GM23338 (cell line): ENCODE data around the gene BROX. TPM values are rescaled to one million over a fixed set of nuclear protein-coding genes. Genes with fewer than 3 reads are reported as not detected.

Experiments used
- ATAC-seq: fragments of 200-7000 bp; cut with Tn5 transposase; 3 replicates; pipeline ENCODE4 v1.9.1; 2020
- DNase-seq: peaks from one replicate; pipeline ENCODE4 v3.0.0-alpha.2; 2015; ENCODE audit warnings: low spot score
- H2AFZ ChIP-seq: fragments of 200-600 bp; sonication (generic); 2 replicates; pipeline ENCODE4 v1.8.0; 2016; ENCODE audit warnings: antibody characterized with exemption, mild to moderate bottlenecking, moderate library complexity
- H3F3A ChIP-seq: fragments of 200-600 bp; sonication (generic); replicated peaks from 2 replicates; pipeline ENCODE4 v1.8.0; 2017; ENCODE audit warnings: antibody characterized with exemption, mixed run types, low read depth
- H3K27ac ChIP-seq: fragments of 200-600 bp; sonication (generic); 2 replicates; pipeline ENCODE4 v1.6.1; 2016; ENCODE audit warnings: low read depth
- H3K27me3 ChIP-seq: fragments of 200-600 bp; sonication (generic); 2 replicates; pipeline ENCODE4 v1.8.0; 2016; ENCODE audit warnings: mild to moderate bottlenecking, mixed run types, moderate library complexity; ENCODE audit not compliant: insufficient read depth
- H3K36me3 ChIP-seq: fragments of 200-600 bp; sonication (generic); 2 replicates; pipeline ENCODE4 v1.8.0; 2016; ENCODE audit warnings: mild to moderate bottlenecking; ENCODE audit not compliant: insufficient read depth
- H3K4me1 ChIP-seq: fragments of 200-600 bp; sonication (generic); 2 replicates; pipeline ENCODE4 v1.8.0; 2016; ENCODE audit warnings: mild to moderate bottlenecking, moderate library complexity; ENCODE audit not compliant: insufficient read depth
- H3K4me2 ChIP-seq: fragments of 200-600 bp; sonication (generic); 2 replicates; pipeline ENCODE4 v1.7.1; 2017; ENCODE audit warnings: mixed run types
- H3K4me3 ChIP-seq: fragments of 200-600 bp; sonication (generic); 2 replicates; pipeline ENCODE4 v1.6.1; 2016; ENCODE audit warnings: mixed run types
- H3K79me2 ChIP-seq: fragments of 200-600 bp; sonication (generic); replicated peaks from 2 replicates; pipeline ENCODE4 v1.8.0; 2017; ENCODE audit warnings: mild to moderate bottlenecking; ENCODE audit not compliant: insufficient read depth
- H3K9me2 ChIP-seq: fragments of 200-600 bp; sonication (generic); 2 replicates; pipeline ENCODE4 v1.8.0; 2017; ENCODE audit not compliant: insufficient read depth
- H4K20me1 ChIP-seq: fragments of 200-600 bp; sonication (generic); replicated peaks from 2 replicates; pipeline ENCODE4 v1.8.0; 2017; ENCODE audit warnings: mild to moderate bottlenecking; ENCODE audit not compliant: insufficient read depth
- H3K27ac Mint-ChIP-seq: 2 replicates; pipeline ENCODE4 v1.8.0; 2020; ENCODE audit warnings: inconsistent platforms, mild to moderate bottlenecking, moderate library complexity, mixed read lengths
- H3K27me3 Mint-ChIP-seq: 3 replicates; pipeline ENCODE4 v1.8.0; 2022; ENCODE audit warnings: low read depth, mild to moderate bottlenecking, moderate library complexity, mixed read lengths, inconsistent platforms; ENCODE audit not compliant: insufficient read depth, poor library complexity
- H3K36me3 Mint-ChIP-seq: 3 replicates; pipeline ENCODE4 v1.8.0; 2021; ENCODE audit warnings: low read depth, mild to moderate bottlenecking, inconsistent platforms, moderate library complexity, mixed read lengths
- H3K4me1 Mint-ChIP-seq: 3 replicates; pipeline ENCODE4 v1.8.0; 2020; ENCODE audit warnings: mild to moderate bottlenecking, inconsistent platforms, mixed read lengths
- H3K4me3 Mint-ChIP-seq: 3 replicates; pipeline ENCODE4 v1.8.0; 2021; ENCODE audit warnings: moderate library complexity, mild to moderate bottlenecking, inconsistent platforms, mixed read lengths
- H3K9me3 Mint-ChIP-seq: 3 replicates; pipeline ENCODE4 v1.8.0; 2020; ENCODE audit warnings: moderate library complexity, mild to moderate bottlenecking, inconsistent platforms, mixed read lengths
- CREB1 ChIP-seq: fragments of 250-450 bp; sonication (Bioruptor Pico); IDR thresholded peaks from 2 replicates; pipeline ENCODE4 v1.5.0; 2020; ENCODE audit warnings: low read depth, mild to moderate bottlenecking, moderate library complexity
- EZH2 ChIP-seq: fragments of 200-600 bp; sonication (generic); IDR thresholded peaks from one replicate; pipeline ENCODE4 v1.8.0; 2017; ENCODE audit warnings: antibody characterized with exemption, mild to moderate bottlenecking, low read depth; ENCODE audit not compliant: unreplicated experiment
- EZH2phosphoT487 ChIP-seq: fragments of 200-600 bp; sonication (generic); IDR thresholded peaks from one replicate; pipeline ENCODE4 v1.8.1; 2018; ENCODE audit warnings: antibody characterized with exemption; ENCODE audit not compliant: unreplicated experiment
- JUNB ChIP-seq: IDR thresholded peaks from one replicate; pipeline ENCODE4 v1.6.1; 2016; ENCODE audit warnings: antibody characterized with exemption; ENCODE audit not compliant: unreplicated experiment
- POLR2AphosphoS5 ChIP-seq: IDR thresholded peaks from 2 replicates; pipeline ENCODE4 v1.6.1; 2016; ENCODE audit warnings: antibody characterized with exemption, low read depth
- STAT1 ChIP-seq: IDR thresholded peaks from one replicate; pipeline ENCODE4 v1.6.1; 2016; ENCODE audit warnings: antibody characterized with exemption; ENCODE audit not compliant: unreplicated experiment
- ZNF114 ChIP-seq: fragments of 250-450 bp; sonication (Bioruptor Pico); IDR thresholded peaks from 2 replicates; pipeline ENCODE4 v1.5.0; 2020; ENCODE audit warnings: mild to moderate bottlenecking, moderate library complexity
- ZNF331 ChIP-seq: fragments of 250-450 bp; sonication (Bioruptor Pico); IDR thresholded peaks from 2 replicates; pipeline ENCODE4 v1.5.0; 2020; ENCODE audit warnings: low read depth, mild to moderate bottlenecking, moderate library complexity
- polyA plus RNA-seq: library from polyadenylated mRNA; unstranded; fragments of >200 nt; fragmentation: Nextera tagmentation; extraction: Ambion mirVana; gene quantifications from 2 replicates; pipeline ENCODE4 v1.2.1, GENCODE V29; 2016
- total RNA-seq: library from RNA; depleted of rRNA; stranded (reverse); fragments of >200 nt; shearing (Covaris generic); gene quantifications from 2 replicates; pipeline ENCODE4 v1.2.3, GENCODE V29; 2014
- TF ChIP-seq, protein P1 (sequence below): fragments of 250-450 bp; sonication (Bioruptor Pico); IDR thresholded peaks from 2 replicates; pipeline ENCODE4 v1.5.0; 2020; ENCODE audit warnings: mild to moderate bottlenecking, moderate library complexity
- TF ChIP-seq, protein P2 (sequence below): IDR thresholded peaks from one replicate; pipeline ENCODE4 v1.6.1; 2018; ENCODE audit warnings: antibody characterized with exemption; ENCODE audit not compliant: unreplicated experiment
- TF ChIP-seq, protein P3 (sequence below), 2 experiments: fragments of 200-600 bp in 1 of 2; sonication (generic) in 1 of 2; conservative IDR thresholded peaks; 2 replicates each; pipeline versions ENCODE4 v1.5.1 to v1.6.1; 2016 to 2017; ENCODE audit warnings: antibody characterized with exemption in 2 of 2, low read depth in 2 of 2, mild to moderate bottlenecking in 2 of 2, moderate library complexity in 1 of 2

The BROX gene
- total and polyA plus RNA-seq, 2 experiments from 2014 or later = 26.5 to 32.3 TPM

DNA sequence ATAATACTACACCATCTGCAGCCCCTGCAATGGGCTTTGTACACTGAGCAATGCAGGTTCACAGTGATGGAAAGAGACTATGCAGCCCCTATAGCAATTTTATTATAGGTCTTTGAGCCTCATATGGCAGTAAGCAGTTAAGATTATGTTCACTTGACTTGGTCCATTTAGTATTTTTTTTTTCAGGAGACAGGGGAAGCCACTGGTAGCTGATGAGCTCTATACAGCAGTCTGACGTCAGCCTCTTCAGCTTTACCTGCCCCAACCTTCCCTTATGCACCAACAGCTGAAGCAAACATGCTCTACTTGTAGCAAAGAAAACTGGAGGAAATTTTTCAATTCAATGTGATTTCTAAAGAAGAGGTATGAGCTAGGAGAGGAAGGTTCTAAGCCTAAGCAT is 32.3 kb upstream of the BROX start:
- Mint-ChIP-seq H3K4me1 (no peaks in the 10 kb centered on the region), H3K27me3 (no peaks in the 10 kb centered on the region), H3K4me3 (no peak overlapping the region), H3K9me3 (no peaks in the 10 kb centered on the region), H3K36me3 (peaks cover 9% of the 10 kb centered on the region; the same call in 2 of the 3 replicates), H3K27ac (no peak overlapping the region)
- H3K36me3 ChIP-seq = peaks cover 13% of the 10 kb centered on the region; the same call in 1 of the 2 replicates
- no peak for ATAC-seq
- no peaks in the 10 kb centered on the region for H3K27me3 ChIP-seq
- H3K4me3 ChIP-seq = no peak overlapping the region
- TF ChIP-seq, protein P1, sequence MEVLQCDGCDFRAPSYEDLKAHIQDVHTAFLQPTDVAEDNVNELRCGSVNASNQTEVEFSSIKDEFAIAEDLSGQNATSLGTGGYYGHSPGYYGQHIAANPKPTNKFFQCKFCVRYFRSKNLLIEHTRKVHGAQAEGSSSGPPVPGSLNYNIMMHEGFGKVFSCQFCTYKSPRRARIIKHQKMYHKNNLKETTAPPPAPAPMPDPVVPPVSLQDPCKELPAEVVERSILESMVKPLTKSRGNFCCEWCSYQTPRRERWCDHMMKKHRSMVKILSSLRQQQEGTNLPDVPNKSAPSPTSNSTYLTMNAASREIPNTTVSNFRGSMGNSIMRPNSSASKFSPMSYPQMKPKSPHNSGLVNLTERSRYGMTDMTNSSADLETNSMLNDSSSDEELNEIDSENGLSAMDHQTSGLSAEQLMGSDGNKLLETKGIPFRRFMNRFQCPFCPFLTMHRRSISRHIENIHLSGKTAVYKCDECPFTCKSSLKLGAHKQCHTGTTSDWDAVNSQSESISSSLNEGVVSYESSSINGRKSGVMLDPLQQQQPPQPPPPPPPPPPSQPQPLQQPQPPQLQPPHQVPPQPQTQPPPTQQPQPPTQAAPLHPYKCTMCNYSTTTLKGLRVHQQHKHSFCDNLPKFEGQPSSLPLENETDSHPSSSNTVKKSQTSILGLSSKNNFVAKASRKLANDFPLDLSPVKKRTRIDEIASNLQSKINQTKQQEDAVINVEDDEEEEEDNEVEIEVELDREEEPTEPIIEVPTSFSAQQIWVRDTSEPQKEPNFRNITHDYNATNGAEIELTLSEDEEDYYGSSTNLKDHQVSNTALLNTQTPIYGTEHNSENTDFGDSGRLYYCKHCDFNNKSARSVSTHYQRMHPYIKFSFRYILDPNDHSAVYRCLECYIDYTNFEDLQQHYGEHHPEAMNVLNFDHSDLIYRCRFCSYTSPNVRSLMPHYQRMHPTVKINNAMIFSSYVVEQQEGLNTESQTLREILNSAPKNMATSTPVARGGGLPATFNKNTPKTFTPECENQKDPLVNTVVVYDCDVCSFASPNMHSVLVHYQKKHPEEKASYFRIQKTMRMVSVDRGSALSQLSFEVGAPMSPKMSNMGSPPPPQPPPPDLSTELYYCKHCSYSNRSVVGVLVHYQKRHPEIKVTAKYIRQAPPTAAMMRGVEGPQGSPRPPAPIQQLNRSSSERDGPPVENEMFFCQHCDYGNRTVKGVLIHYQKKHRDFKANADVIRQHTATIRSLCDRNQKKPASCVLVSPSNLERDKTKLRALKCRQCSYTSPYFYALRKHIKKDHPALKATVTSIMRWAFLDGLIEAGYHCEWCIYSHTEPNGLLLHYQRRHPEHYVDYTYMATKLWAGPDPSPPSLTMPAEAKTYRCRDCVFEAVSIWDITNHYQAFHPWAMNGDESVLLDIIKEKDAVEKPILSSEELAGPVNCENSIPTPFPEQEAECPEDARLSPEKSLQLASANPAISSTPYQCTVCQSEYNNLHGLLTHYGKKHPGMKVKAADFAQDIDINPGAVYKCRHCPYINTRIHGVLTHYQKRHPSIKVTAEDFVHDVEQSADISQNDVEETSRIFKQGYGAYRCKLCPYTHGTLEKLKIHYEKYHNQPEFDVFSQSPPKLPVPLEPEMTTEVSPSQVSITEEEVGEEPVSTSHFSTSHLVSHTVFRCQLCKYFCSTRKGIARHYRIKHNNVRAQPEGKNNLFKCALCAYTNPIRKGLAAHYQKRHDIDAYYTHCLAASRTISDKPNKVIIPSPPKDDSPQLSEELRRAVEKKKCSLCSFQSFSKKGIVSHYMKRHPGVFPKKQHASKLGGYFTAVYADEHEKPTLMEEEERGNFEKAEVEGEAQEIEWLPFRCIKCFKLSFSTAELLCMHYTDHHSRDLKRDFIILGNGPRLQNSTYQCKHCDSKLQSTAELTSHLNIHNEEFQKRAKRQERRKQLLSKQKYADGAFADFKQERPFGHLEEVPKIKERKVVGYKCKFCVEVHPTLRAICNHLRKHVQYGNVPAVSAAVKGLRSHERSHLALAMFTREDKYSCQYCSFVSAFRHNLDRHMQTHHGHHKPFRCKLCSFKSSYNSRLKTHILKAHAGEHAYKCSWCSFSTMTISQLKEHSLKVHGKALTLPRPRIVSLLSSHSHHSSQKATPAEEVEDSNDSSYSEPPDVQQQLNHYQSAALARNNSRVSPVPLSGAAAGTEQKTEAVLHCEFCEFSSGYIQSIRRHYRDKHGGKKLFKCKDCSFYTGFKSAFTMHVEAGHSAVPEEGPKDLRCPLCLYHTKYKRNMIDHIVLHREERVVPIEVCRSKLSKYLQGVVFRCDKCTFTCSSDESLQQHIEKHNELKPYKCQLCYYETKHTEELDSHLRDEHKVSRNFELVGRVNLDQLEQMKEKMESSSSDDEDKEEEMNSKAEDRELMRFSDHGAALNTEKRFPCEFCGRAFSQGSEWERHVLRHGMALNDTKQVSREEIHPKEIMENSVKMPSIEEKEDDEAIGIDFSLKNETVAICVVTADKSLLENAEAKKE = no peak
- no peak for TF ChIP-seq ZNF114 (CRISPR knock-in tag)
- no peak for TF ChIP-seq POLR2AphosphoS5
- TF ChIP-seq ZNF331 (CRISPR knock-in tag) = no peak
- TF ChIP-seq STAT1 = no peak
- no peak for TF ChIP-seq EZH2phosphoT487
- no peaks in the 10 kb centered on the region for H3F3A ChIP-seq
- no peak overlapping the region for H3K4me2 ChIP-seq
- H4K20me1 ChIP-seq = no peaks in the 10 kb centered on the region
- no peak for DNase-seq
- no peaks in the 10 kb centered on the region for H3K4me1 ChIP-seq
- H2AFZ ChIP-seq = no peak overlapping the region
- H3K27ac ChIP-seq = no peak overlapping the region
- H3K79me2 ChIP-seq = no peaks in the 10 kb centered on the region
- no peaks in the 10 kb centered on the region for H3K9me2 ChIP-seq

DNA sequence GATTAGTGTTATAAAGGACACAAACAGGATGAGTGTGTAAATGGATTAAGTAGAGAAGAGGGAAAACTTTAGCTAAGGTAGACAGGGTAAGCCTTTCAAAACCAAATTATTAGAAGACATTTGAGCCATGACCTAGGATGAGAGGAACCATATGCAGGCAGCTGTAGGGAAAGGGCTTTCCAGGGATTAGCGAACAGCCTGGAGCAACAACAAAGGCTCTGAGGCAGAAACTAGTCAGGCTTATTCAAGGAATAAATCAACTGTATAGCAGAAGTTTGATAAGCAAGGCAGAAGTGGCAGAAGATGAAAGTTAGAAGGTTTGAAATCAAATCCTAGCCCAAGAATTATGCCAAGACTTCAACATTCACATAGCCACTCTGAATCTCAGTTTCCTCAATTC is 21.3 kb upstream of the BROX start:
- H3K4me1 Mint-ChIP-seq = no peaks in the 10 kb centered on the region
- no peaks in the 10 kb centered on the region for H3K9me2 ChIP-seq
- no peaks in the 10 kb centered on the region for H3K27me3 Mint-ChIP-seq
- peaks cover 10% of the 10 kb centered on the region; the same call in 1 of the 2 replicates for H3K36me3 ChIP-seq
- H2AFZ ChIP-seq = no peak overlapping the region
- H3K4me1 ChIP-seq = no peaks in the 10 kb centered on the region
- peaks cover 8% of the 10 kb centered on the region; the same call in 1 of the 2 replicates for H3K79me2 ChIP-seq
- H4K20me1 ChIP-seq = peaks cover 4% of the 10 kb centered on the region; the same call in 1 of the 2 replicates
- H3K27ac Mint-ChIP-seq = no peak overlapping the region
- ATAC-seq (no peak), DNase-seq (no peak)
- no peaks in the 10 kb centered on the region for H3K27me3 ChIP-seq
- H3K4me3 Mint-ChIP-seq = no peak overlapping the region
- no peaks in the 10 kb centered on the region for H3K9me3 Mint-ChIP-seq
- H3K27ac ChIP-seq = no peak overlapping the region
- H3K36me3 Mint-ChIP-seq = peaks cover 7% of the 10 kb centered on the region; the same call in 1 of the 3 replicates
- H3F3A ChIP-seq = no peaks in the 10 kb centered on the region
- no peak overlapping the region for H3K4me3 ChIP-seq
- no peak overlapping the region for H3K4me2 ChIP-seq
- TF ChIP-seq, protein P2, sequence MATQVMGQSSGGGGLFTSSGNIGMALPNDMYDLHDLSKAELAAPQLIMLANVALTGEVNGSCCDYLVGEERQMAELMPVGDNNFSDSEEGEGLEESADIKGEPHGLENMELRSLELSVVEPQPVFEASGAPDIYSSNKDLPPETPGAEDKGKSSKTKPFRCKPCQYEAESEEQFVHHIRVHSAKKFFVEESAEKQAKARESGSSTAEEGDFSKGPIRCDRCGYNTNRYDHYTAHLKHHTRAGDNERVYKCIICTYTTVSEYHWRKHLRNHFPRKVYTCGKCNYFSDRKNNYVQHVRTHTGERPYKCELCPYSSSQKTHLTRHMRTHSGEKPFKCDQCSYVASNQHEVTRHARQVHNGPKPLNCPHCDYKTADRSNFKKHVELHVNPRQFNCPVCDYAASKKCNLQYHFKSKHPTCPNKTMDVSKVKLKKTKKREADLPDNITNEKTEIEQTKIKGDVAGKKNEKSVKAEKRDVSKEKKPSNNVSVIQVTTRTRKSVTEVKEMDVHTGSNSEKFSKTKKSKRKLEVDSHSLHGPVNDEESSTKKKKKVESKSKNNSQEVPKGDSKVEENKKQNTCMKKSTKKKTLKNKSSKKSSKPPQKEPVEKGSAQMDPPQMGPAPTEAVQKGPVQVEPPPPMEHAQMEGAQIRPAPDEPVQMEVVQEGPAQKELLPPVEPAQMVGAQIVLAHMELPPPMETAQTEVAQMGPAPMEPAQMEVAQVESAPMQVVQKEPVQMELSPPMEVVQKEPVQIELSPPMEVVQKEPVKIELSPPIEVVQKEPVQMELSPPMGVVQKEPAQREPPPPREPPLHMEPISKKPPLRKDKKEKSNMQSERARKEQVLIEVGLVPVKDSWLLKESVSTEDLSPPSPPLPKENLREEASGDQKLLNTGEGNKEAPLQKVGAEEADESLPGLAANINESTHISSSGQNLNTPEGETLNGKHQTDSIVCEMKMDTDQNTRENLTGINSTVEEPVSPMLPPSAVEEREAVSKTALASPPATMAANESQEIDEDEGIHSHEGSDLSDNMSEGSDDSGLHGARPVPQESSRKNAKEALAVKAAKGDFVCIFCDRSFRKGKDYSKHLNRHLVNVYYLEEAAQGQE = no peak
- TF ChIP-seq EZH2phosphoT487 (no peak), ZNF114 (CRISPR knock-in tag) (no peak), ZNF331 (CRISPR knock-in tag) (no peak), EZH2 (no peak), STAT1 (no peak), JUNB (no peak), CREB1 (CRISPR knock-in tag) (no peak), POLR2AphosphoS5 (no peak)
- TF ChIP-seq, protein P3, sequence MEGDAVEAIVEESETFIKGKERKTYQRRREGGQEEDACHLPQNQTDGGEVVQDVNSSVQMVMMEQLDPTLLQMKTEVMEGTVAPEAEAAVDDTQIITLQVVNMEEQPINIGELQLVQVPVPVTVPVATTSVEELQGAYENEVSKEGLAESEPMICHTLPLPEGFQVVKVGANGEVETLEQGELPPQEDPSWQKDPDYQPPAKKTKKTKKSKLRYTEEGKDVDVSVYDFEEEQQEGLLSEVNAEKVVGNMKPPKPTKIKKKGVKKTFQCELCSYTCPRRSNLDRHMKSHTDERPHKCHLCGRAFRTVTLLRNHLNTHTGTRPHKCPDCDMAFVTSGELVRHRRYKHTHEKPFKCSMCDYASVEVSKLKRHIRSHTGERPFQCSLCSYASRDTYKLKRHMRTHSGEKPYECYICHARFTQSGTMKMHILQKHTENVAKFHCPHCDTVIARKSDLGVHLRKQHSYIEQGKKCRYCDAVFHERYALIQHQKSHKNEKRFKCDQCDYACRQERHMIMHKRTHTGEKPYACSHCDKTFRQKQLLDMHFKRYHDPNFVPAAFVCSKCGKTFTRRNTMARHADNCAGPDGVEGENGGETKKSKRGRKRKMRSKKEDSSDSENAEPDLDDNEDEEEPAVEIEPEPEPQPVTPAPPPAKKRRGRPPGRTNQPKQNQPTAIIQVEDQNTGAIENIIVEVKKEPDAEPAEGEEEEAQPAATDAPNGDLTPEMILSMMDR (conservative IDR thresholded peaks at IDR 0.05; ENCODE audit: low read depth in 2 of 2) = no peak
